ENCODE measurements around the gene ITPR1.

The ITPR1 gene

GRCh38 chr3:4511491-4512262 lies 18.5 kb downstream of the ITPR1 start:
- no peak for DNase-seq

- DNase-seq, result no peak
These were observed 19.9 kb downstream of the ITPR1 start for GRCh38 chr3:4512895-4513616.

- DNase-seq, result no peak
These were observed 21.2 kb downstream of the ITPR1 start for GRCh38 chr3:4514321-4514720.

- no peak for DNase-seq
These were observed 21.8 kb downstream of the ITPR1 start for GRCh38 chr3:4514916-4515315.

GRCh38 chr3:4515916-4516579 lies 22.9 kb downstream of the ITPR1 start:
- no peak for DNase-seq

GRCh38 chr3:4517093-4517492 lies 23.9 kb downstream of the ITPR1 start:
- DNase-seq, result no peak

GRCh38 chr3:4517643-4518311 lies 24.6 kb downstream of the ITPR1 start:
- no peak for DNase-seq

- DNase-seq, result no peak
These were observed 27.1 kb downstream of the ITPR1 start for GRCh38 chr3:4520033-4520816.

GRCh38 chr3:4522947-4523346 lies 29.8 kb downstream of the ITPR1 start:
- DNase-seq, result no peak

GRCh38 chr3:4523710-4524698 lies 30.9 kb downstream of the ITPR1 start:
- no peak for DNase-seq

GRCh38 chr3:4525560-4526223 lies 32.5 kb downstream of the ITPR1 start:
- no peak for DNase-seq

- no peak for DNase-seq
These were observed 35.2 kb downstream of the ITPR1 start for GRCh38 chr3:4528320-4528719.

- no peak for DNase-seq
These were observed 35.9 kb downstream of the ITPR1 start for GRCh38 chr3:4528819-4529600.

GRCh38 chr3:4529876-4530588 lies 36.9 kb downstream of the ITPR1 start:
- no peak for DNase-seq

GRCh38 chr3:4531478-4532025 lies 38.4 kb downstream of the ITPR1 start:
- DNase-seq, result no peak

GRCh38 chr3:4532535-4533112 lies 39.5 kb downstream of the ITPR1 start:
- no peak for DNase-seq

GRCh38 chr3:4533489-4534443 lies 40.6 kb downstream of the ITPR1 start:
- no peak for DNase-seq

Data from NCI-H1092 (cell line).